ENCODE measurements around the gene CHRNE.

Gene CHRNE

GRCh38 chr17:4898927-4899326 lies 4.0 kb downstream of the CHRNE start:
- H3K27me3 ChIP-seq = peaks cover 50% of the 10 kb centered on the region
- H3K9me3 ChIP-seq = no peaks in the 10 kb centered on the region
- H3K27ac ChIP-seq = peak overlapping the region; percentile 95
- TF ChIP-seq, protein P1, sequence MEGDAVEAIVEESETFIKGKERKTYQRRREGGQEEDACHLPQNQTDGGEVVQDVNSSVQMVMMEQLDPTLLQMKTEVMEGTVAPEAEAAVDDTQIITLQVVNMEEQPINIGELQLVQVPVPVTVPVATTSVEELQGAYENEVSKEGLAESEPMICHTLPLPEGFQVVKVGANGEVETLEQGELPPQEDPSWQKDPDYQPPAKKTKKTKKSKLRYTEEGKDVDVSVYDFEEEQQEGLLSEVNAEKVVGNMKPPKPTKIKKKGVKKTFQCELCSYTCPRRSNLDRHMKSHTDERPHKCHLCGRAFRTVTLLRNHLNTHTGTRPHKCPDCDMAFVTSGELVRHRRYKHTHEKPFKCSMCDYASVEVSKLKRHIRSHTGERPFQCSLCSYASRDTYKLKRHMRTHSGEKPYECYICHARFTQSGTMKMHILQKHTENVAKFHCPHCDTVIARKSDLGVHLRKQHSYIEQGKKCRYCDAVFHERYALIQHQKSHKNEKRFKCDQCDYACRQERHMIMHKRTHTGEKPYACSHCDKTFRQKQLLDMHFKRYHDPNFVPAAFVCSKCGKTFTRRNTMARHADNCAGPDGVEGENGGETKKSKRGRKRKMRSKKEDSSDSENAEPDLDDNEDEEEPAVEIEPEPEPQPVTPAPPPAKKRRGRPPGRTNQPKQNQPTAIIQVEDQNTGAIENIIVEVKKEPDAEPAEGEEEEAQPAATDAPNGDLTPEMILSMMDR (IDR thresholded peaks at IDR 0.05) = no peak
- peaks cover 37 to 49% of the 10 kb centered on the region in 2 experiments for H3K4me1 ChIP-seq (ENCODE audit: control insufficient read depth in 1 of 2, insufficient read depth in 1 of 2, low read depth in 1 of 2, low read length in 1 of 2)
- peaks cover 39% of the 10 kb centered on the region for H3K36me3 ChIP-seq
- H3K4me3 ChIP-seq (ENCODE audit: low read depth in 1 of 2, low read length in 1 of 2) = peak overlapping the region; percentile 63 to 86

GRCh38 chr17:4898351-4898750 lies 4.5 kb downstream of the CHRNE start:
- Histone ChIP-seq H3K27me3 (peaks cover 48% of the 10 kb centered on the region), H3K36me3 (peaks cover 45% of the 10 kb centered on the region), H3K9me3 (no peaks in the 10 kb centered on the region), H3K27ac (peak overlapping the region; percentile 95), H3K4me1 (ENCODE audit: control insufficient read depth in 1 of 2, insufficient read depth in 1 of 2, low read depth in 1 of 2, low read length in 1 of 2) (peaks cover 37 to 46% of the 10 kb centered on the region in 2 experiments), H3K4me3 (ENCODE audit: low read depth in 1 of 2, low read length in 1 of 2) (peak overlapping the region; percentile 63 to 86)
- TF ChIP-seq, protein P1 (IDR thresholded peaks at IDR 0.05) = no peak

- H3K27ac ChIP-seq = peak overlapping the region; percentile 95
- H3K9me3 ChIP-seq = no peaks in the 10 kb centered on the region
- H3K4me3 ChIP-seq (ENCODE audit: low read depth in 1 of 2, low read length in 1 of 2) = no peak overlapping the region
- H3K36me3 ChIP-seq = peaks cover 50% of the 10 kb centered on the region
- TF ChIP-seq, protein P1 (IDR thresholded peaks at IDR 0.05) = no peak
- H3K27me3 ChIP-seq = peaks cover 43% of the 10 kb centered on the region
- peaks cover 33 to 40% of the 10 kb centered on the region in 2 experiments for H3K4me1 ChIP-seq (ENCODE audit: control insufficient read depth in 1 of 2, insufficient read depth in 1 of 2, low read depth in 1 of 2, low read length in 1 of 2)
Observed at GRCh38 chr17:4897785-4898184, 5.1 kb downstream of the CHRNE start.

- no peaks in the 10 kb centered on the region for H3K9me3 ChIP-seq
- H3K36me3 ChIP-seq = peaks cover 56% of the 10 kb centered on the region
- peaks cover 28 to 35% of the 10 kb centered on the region in 2 experiments for H3K4me1 ChIP-seq (ENCODE audit: control insufficient read depth in 1 of 2, insufficient read depth in 1 of 2, low read depth in 1 of 2, low read length in 1 of 2)
- TF ChIP-seq, protein P1 (IDR thresholded peaks at IDR 0.05) = no peak
- peaks cover 37% of the 10 kb centered on the region for H3K27me3 ChIP-seq
- H3K27ac ChIP-seq = no peak overlapping the region
- H3K4me3 ChIP-seq (ENCODE audit: low read depth in 1 of 2, low read length in 1 of 2) = no peak overlapping the region
Observed at GRCh38 chr17:4897198-4897687, 5.7 kb downstream of the CHRNE start.

- Histone ChIP-seq H3K9me3 (no peaks in the 10 kb centered on the region), H3K27ac (no peak overlapping the region), H3K4me1 (ENCODE audit: control insufficient read depth in 1 of 2, insufficient read depth in 1 of 2, low read depth in 1 of 2, low read length in 1 of 2) (peaks cover 24 to 28% of the 10 kb centered on the region in 2 experiments), H3K27me3 (peaks cover 30% of the 10 kb centered on the region), H3K4me3 (ENCODE audit: low read depth in 1 of 2, low read length in 1 of 2) (no peak overlapping the region), H3K36me3 (peaks cover 62% of the 10 kb centered on the region)
- TF ChIP-seq, protein P1 (IDR thresholded peaks at IDR 0.05) = no peak
Observed at GRCh38 chr17:4896332-4897197, 6.3 kb downstream of the CHRNE start.
